NCI-H187 (cell line): Measurements from ENCODE around the gene YPEL1.
"Not testable (repeated sequence)": the region's sequence is repeated elsewhere in the genome, so short reads cannot be mapped to it uniquely, and the experiment has no call there.

Experiments used
- DNase-seq, 2 experiments: peaks; one replicate each; lab custom pipeline; 2025; lab: John Stamatoyannopoulos, UW

Gene YPEL1

GRCh38 chr22:21699643-21700042, 36.0 kb downstream of the YPEL1 start:
- DNase-seq = no peak

- no peak for DNase-seq
Measured at GRCh38 chr22:21698430-21699329, 36.9 kb downstream of the YPEL1 start.

- DNase-seq = no peak
Measured at GRCh38 chr22:21697880-21698279, 37.7 kb downstream of the YPEL1 start.

DNA sequence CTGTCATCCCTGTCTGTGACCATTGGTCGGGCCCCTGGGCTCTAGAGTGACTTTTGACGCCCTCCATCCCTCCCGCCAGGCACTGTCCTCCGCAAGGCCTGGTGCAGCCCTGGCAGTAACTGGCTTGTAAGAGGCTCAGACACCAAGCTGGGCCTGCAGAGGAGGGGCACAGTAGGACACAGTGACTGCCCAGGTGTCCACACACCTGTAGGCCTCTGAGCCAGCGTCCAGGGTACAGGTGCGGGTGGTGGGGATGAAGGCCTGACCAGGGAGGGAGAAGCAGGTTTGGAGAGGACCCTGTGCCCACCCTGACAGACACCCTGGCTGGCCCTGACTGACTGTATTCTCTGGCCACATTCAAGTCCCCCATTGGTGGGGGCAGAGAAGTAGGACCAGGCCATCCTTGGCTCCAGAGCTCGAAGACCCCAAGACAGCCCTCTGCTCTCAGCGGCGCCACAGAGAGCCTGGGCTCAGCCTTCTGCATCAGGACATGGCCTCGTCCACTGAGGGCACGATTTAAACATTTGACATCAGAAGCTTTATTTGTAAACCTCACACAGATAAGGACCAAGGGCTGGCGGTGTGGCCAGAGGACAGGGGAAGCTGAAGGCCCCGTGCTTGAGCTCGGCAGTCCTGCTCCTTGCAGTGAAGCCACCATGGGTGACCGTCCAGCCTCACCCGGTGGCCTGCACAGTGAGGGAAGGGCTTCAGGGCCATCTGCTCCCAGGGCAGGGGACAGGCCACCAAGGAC, 38.4 kb downstream of the YPEL1 start:
- DNase-seq = no peak

DNA sequence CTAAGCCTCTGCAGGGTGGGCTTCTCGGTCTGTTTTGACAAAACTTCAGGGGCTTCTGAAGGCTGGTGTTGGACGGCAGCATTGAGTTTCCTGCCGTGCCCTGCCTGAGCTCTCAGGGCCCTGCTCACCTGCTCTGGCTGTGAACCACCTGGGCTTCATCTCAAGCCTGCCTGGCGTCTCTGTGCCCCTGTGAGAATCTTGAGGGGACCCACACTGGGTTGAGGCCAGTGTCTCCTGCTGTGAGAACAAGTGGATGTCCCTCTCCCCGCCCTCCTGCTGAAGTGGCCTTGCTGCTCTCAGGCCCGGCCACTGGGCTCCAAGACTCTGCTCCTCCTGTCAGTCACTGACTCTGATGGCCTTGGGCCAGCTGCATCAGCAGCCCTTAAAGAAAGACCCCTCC, 39.5 kb downstream of the YPEL1 start:
- no peak for DNase-seq

- DNase-seq = no peak
Measured at GRCh38 chr22:21695430-21696085, 40.0 kb downstream of the YPEL1 start.

GRCh38 chr22:21694795-21695429, 40.7 kb downstream of the YPEL1 start:
- no peak for DNase-seq

- no peak for DNase-seq
Measured at GRCh38 chr22:21694394-21694793, 41.2 kb downstream of the YPEL1 start.

DNA sequence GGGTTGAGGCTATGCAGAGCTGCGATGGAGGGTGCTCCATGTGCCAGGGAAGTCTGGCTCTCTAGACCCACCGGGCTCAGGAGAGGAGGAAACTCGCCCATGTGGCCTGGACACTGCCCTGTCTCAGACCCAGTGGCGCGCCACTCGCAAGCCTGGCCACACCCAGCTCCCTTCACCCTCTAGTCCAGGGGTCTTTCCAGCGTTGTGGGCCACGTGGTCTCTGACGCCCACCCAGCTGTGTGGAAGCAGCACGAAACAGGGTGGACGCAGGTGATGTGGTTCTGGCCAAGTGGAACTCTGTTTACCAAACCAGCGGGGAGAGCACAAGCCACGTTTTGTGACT, 41.6 kb downstream of the YPEL1 start:
- DNase-seq = no peak

GRCh38 chr22:21693333-21693998, 42.1 kb downstream of the YPEL1 start:
- no peak for DNase-seq

- DNase-seq = not testable (repeated sequence)
Measured at GRCh38 chr22:21692856-21693255, 42.7 kb downstream of the YPEL1 start.

DNA sequence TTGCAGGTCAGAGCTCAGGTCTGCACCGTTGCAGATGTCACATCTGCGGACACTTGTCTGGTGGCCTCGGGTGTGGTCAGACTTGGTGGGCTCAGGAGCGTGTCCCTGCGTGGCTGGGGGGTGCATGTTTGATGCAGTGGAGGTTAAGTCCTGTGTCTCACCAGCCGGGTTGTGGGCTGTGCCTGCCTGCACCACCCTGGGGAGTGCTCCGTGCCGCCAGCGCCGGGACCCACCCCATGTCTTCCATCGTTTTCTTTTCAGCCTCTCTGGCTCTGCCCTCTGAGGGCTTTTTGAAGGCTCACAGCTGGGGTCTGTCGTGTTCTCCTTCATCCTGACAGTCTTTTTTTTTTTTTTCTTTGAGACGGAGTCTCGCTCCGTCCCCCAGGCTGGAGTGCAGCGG, 43.8 kb downstream of the YPEL1 start:
- DNase-seq = no peak

DNA sequence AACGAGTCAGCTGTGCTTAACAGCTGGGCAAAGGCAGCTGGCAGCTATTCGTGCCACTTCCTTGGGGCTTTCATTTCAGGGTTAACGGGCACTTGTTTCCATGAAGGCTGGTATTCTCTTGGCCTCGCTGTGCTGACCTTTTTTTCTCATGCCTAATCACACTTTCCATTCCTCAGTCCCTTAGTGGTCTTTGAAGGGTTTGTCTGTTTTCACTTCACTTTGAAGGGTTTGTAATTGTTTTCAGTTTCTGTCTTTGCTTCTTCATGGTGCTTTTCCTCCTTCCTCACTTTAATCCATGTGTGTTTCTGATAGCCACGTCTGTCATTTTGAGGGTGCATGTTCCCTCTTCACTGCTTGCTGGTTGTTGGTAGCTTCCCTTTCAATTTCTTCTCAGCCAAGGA, 45.2 kb downstream of the YPEL1 start:
- DNase-seq = no peak

GRCh38 chr22:21688706-21689381, 46.8 kb downstream of the YPEL1 start:
- no peak for DNase-seq

DNA sequence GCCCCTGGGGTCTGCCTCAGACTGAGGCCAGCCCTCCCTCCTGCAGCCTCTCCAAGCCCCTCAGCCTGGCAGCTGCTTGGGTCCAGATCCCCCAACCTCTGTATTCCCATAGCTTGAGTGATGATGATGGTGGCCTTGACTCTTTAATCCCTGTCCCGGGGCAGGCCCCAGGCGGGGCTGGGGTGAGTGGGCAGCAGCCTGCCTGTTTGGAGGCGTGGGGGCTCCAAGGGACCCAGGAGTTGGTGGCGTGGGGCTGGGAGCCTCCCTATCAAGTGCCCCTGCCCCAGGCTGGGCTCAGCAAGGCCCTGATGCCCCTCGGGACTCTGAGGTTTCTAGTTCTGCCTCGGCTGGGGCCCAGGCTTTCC, 47.3 kb downstream of the YPEL1 start:
- DNase-seq = no peak

GRCh38 chr22:21687685-21688259, 47.8 kb downstream of the YPEL1 start:
- DNase-seq = no peak

DNA sequence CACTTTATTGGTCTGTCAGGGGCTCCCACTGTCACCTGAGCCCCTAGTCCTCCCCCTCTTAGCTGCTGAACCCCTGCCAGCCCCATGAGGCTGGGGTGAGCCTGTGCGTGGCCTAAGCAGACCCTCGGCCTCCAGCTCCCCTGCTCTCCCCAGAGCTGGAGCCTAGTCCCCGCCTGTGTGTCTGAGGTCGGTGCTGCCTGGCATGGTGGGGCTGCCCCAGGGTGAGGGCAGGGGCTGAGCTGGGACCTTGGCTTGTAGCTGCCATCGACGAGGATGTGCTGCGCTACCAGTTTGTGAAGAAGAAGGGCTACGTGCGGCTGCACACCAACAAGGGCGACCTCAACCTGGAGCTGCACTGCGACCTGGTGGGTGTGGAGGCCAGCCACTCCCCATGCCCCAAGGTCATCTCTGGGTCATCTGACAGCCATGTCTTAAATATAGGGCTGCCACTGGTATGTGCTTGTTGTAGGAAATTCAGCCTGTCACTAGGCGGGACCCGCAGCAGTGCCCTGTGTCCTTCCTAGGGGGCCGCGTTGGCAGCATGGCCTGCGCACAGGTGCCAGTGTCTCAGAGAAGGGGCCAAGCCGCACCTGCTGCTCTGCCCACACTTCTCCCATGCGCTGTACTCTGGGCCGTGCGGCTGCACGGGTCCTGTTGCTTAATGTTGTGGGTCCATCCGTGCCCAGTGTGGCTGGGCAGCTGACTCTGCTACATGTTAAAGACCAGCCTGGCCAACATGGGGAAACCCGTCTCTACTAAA, 48.8 kb downstream of the YPEL1 start:
- no peak for DNase-seq

DNA sequence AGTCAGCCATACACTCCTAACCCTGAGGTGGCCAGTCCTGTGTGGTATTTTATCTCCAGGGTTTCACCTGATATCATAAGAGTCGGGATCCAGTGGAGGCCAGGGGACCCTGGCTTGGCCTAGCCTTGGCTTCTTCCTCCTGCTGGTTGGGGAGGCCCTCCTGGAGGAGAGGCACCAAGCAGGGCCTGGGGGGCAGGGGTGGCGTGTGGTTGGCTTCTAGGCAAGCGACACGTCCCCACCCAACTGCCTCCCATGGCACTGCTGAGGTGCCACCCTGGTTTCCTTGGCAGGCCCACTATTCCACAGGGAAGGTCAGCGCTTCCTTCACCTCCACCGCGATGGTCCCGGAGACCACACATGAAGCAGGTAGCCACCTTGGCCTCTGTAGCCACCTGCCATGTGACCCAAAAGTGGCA, 49.4 kb downstream of the YPEL1 start:
- no peak for DNase-seq

DNA sequence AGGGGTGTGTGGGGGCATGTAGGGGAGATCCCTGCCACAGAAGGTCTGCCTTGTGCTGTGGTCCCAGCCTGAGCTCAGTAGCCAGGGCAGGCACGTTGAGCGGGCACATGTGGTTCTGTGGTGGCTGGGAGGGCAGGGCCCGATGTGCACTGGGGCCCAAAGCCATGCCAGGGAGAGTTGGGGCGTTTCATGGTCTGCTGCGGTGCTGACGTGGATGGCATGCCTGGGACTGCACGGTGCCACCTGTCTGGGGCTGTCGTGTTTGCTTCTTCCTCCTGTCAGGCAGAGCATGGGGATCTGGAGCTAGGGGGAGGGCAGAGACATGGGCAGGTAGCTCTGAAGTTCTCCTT, 50.5 kb downstream of the YPEL1 start:
- DNase-seq = no peak

GRCh38 chr22:21684492-21685163, 51.0 kb downstream of the YPEL1 start:
- no peak for DNase-seq
